GM19328 (cell line): ENCODE measurements around the gene KLRD1.
"Not testable (repeated sequence)": the region's sequence is repeated elsewhere in the genome, so short reads cannot be mapped to it uniquely, and the experiment has no call there.

Experiments
- ATAC-seq: cut with Tn5 transposase; IDR thresholded peaks from one replicate; pipeline ENCODE4 v1.9.1; 2021; ENCODE audit warnings: mild to moderate bottlenecking, moderate library complexity; ENCODE audit not compliant: unreplicated experiment

The KLRD1 gene

GRCh38 chr12:10367714-10368113 lies 60.0 kb downstream of the KLRD1 start:
- not testable (repeated sequence) for ATAC-seq

GRCh38 chr12:10368206-10369171 lies 60.8 kb downstream of the KLRD1 start:
- no peak for ATAC-seq

GRCh38 chr12:10369557-10370415 lies 62.1 kb downstream of the KLRD1 start:
- no peak for ATAC-seq

GRCh38 chr12:10371893-10372535 lies 64.3 kb downstream of the KLRD1 start:
- not testable (repeated sequence) for ATAC-seq

GRCh38 chr12:10372559-10372958 lies 64.9 kb downstream of the KLRD1 start:
- no peak for ATAC-seq

GRCh38 chr12:10374624-10375018 lies 67.0 kb downstream of the KLRD1 start:
- no peak for ATAC-seq

- not testable (repeated sequence) for ATAC-seq
These were observed 71.1 kb downstream of the KLRD1 start for GRCh38 chr12:10378737-10379136.
